HT-29 (cell line): ENCODE data around the gene TIAM2. TPM values are rescaled to one million over a fixed set of nuclear protein-coding genes. Genes with fewer than 3 reads are reported as not detected.

Experiments
- DNase-seq: peaks from one replicate; pipeline ENCODE4 v3.0.0-alpha.2; 2015; ENCODE audit warnings: low spot score
- total RNA-seq: library from RNA; depleted of rRNA; stranded (reverse); fragments of >200 nt; shearing (Covaris generic); gene quantifications from 2 replicates; pipeline ENCODE4 v1.2.3, GENCODE V29; 2014

The TIAM2 gene
- total RNA-seq, 1 experiment from 2014 or later = 2.0 TPM

GRCh38 chr6:155158030-155158843 lies 163.1 kb downstream of the TIAM2 start:
- no peak for DNase-seq

GRCh38 chr6:155162682-155163081 lies 167.6 kb downstream of the TIAM2 start:
- DNase-seq = no peak

- no peak for DNase-seq
Observed at GRCh38 chr6:155163601-155164000, 168.5 kb downstream of the TIAM2 start.

GRCh38 chr6:155165029-155165710 lies 170.1 kb downstream of the TIAM2 start:
- no peak for DNase-seq

GRCh38 chr6:155170519-155170918 lies 175.4 kb downstream of the TIAM2 start:
- DNase-seq = no peak

- DNase-seq = peak; percentile 50
Observed at GRCh38 chr6:155171109-155171746, 176.1 kb downstream of the TIAM2 start.

GRCh38 chr6:155171747-155172449 lies 176.8 kb downstream of the TIAM2 start:
- peak; percentile 26 for DNase-seq

- DNase-seq = no peak
Observed at GRCh38 chr6:155173488-155173887, 178.4 kb downstream of the TIAM2 start.

- DNase-seq = peak; percentile 84
Observed at GRCh38 chr6:155174576-155175211, 179.6 kb downstream of the TIAM2 start.

- peak; percentile 91 for DNase-seq
Observed at GRCh38 chr6:155177363-155177961, 182.3 kb downstream of the TIAM2 start.

GRCh38 chr6:155181498-155181897 lies 186.4 kb downstream of the TIAM2 start:
- DNase-seq = no peak

GRCh38 chr6:155182103-155182502 lies 187.0 kb downstream of the TIAM2 start:
- DNase-seq = no peak

GRCh38 chr6:155183095-155183494 lies 188.0 kb downstream of the TIAM2 start:
- no peak for DNase-seq

GRCh38 chr6:155185041-155185440 lies 189.9 kb downstream of the TIAM2 start:
- DNase-seq = peak; percentile 7

- peak; percentile 83 for DNase-seq
Observed at GRCh38 chr6:155185544-155185943, 190.4 kb downstream of the TIAM2 start.

GRCh38 chr6:155186052-155186658 lies 191.0 kb downstream of the TIAM2 start:
- peak; percentile 8 for DNase-seq

- DNase-seq = no peak
Observed at GRCh38 chr6:155187106-155187505, 192.0 kb downstream of the TIAM2 start.

- DNase-seq = no peak
Observed at GRCh38 chr6:155187994-155188706, 193.0 kb downstream of the TIAM2 start.

GRCh38 chr6:155188707-155189496 lies 193.8 kb downstream of the TIAM2 start:
- DNase-seq = no peak
